Measurements from ENCODE around the gene ERC1.
"Not testable (repeated sequence)": the region's sequence is repeated elsewhere in the genome, so short reads cannot be mapped to it uniquely, and the experiment has no call there.

The ERC1 gene

DNA sequence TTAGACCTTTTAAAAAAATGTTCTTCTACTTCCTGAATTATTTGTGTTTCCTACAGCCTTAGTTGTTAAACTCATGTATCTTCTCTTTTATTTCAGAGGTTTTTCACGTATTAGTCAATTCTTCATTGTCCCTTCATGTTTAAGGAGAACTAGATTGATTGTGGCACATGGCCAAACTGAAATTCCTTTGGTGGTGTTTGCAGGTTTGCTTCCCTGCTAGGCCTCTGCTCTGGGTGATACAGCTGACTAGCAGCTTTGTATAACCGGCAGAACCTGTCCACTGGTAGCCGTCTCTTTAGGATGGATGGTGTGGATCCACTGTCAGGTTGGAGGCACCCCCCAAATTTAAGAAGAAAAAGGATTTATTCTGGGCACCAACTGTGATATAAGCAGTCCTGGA lies 341.3 kb downstream of the ERC1 start:
- FAIRE-seq: no peak

DNA sequence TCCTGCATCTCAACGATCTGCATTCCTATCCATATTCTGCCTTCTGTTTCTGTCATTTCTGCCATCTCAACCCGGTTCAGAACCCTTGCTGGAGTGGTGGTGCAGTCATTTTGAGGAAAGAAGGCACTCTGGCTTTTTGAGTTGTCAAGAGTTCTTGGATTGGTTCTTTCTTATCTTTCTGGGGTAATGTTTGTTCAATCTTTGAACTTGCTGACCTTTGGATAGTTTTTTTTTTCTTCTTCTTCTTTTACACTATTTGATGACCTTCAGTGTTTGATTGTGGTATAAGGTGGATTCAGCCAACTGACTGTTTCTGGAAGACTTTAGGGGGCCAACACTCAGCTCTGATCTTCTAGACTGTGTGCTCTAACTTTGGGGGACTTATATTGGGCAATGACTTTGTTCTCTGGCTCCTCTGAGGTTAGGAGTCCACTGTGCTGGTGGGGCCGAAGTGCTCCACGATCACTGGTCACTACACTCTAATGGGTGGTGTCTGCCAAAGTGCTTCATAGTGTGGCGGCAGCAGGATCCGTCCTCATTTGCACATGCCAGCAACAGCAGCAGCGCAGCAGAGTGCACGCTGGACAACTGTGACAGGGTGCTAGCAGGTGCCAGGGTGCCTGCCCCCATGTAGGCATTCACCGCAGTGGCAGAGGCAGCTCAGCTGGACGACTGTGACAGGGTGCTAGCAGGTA lies 347.6 kb downstream of the ERC1 start:
- FAIRE-seq: no peak

DNA sequence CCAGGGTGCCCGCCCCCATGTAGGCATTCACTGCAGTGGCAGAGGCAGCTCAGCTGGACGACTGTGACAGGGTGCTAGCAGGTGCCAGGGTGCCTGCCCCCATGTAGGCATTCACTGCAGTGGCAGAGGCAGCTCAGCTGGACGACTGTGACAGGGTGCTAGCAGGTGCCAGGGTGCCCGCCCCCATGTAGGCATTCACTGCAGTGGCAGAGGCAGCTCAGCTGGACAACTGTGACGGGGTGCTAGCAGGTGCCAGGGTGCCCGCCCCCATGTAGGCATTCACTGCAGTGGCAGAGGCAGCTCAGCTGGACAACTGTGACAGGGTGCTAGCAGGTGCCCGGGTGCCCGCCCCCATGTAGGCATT lies 348.1 kb downstream of the ERC1 start:
- not testable (repeated sequence) for FAIRE-seq

DNA sequence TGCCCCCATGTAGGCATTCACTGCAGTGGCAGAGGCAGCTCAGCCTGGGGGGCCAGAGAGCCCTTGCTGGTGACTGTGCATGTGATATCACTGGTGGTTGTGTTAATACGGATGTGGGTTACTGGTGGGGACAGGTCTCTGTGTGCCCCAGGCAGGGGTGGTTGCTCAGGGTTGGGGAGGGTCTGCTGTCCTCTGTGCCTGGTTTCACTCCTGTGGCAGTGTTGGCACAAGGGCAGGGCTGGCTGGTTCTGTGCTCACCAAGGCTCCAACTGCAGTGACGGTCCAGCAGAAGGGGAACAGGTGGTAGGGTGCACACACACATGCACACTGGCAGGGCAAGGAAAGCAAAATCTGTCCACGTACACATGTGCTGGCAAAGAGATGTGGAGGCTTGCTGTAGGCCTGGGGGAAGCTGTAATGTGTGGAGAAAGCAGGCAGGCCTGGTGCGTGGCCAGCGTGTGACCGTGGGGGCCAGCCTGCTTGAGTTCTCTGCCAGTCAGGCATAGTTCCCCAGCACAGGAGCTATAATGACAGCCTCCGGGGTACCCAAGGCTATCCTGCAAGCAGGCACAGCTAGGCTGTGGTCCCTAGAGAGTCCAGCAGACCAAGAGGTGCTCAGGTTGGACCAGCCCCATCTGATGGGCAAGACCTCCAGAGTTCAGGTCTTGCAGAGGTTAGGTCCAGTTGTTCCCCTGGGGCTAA lies 348.7 kb downstream of the ERC1 start:
- FAIRE-seq: no peak

DNA sequence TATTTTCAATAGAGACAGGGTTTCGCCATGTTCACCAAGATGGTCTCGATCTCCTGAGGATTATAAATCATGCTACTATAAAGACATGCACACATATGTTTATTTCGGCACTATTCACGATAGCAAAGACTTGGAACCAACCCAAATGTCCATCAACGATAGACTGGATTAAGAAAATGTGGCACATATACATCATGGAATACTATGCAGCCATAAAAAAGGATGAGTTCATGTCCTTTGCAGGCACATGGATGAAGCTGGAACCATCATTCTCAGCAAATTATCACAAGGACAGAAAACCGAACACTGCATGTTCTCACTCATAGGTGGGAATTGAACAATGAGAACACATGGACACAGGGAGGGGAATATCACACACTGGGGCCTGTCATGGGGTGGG lies 350.2 kb downstream of the ERC1 start:
- not testable (repeated sequence) for FAIRE-seq

DNA sequence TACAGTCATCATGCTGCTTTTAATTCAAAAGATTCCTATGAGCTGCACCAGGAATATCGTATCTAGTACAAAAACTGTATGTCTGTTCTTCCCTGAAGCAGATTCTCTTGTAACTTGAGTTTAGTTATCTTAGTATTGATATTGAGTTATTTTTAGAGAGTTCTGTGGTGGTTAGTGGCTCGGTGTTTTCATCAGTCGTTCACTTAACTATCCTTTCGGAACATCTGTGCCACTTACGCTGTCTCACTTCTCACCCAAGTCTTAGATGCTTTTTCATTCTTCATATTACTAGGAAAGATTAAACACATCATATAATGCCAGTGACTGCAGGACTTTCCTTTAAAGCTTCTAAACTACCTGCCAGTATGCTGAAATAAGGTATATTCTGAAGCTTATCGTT lies 352.4 kb downstream of the ERC1 start:
- no peak for FAIRE-seq

DNA sequence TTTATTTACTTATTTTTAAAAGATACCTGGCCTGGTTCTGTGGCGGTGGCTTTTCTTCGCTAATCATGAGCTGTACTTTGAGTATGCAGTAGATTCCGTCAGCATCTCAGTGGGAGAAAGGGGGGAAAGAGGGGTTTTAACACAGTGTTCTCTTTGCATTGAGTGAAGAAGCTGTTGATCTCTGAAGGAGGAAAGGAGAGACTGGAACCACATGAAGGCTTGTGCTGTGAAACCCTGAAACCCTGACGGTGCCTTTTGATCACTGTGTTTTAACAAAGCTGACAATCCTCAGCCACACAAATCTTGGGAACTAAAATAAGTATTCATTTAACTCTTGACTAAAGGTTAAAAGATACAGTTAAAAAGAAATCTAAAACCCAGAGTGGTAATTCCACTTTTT lies 353.2 kb downstream of the ERC1 start:
- FAIRE-seq: no peak

DNA sequence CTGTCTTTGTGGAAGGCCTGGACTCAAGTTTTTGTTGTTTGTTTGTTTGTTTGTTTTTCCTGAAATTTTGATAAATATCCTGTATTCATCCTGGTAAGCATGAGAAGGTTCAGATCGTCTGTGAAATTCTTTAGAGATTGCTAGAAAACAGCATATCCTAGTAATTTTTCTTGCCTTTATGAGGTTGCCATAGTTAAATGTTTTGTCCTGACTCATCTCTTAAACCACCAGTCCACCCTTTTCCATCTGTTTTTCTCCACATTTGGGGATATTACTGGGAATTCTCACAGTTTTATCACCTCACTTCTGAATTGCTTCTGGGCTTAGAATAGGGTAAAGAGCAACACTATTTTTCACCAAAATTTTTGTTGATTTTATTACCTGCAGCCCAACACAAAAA lies 355.1 kb downstream of the ERC1 start:
- FAIRE-seq: no peak

DNA sequence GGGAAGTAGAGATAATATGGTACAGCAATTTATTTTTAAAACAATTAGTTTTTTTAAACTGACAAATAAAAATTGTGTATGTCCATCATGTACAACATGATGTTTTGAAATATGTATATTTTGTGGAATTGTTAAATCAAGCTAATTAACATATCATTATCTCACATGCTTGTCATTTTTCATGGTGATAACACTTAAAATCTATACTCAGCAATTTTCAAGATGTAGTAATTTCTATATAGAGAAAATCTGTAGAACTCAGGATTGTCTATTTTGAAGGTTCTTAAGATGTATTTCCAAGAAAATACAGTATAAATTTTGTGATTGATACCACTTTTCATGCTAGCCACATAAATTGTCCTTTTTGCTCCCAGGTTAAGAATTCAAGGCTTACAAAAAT lies 356.3 kb downstream of the ERC1 start:
- FAIRE-seq: no peak

DNA sequence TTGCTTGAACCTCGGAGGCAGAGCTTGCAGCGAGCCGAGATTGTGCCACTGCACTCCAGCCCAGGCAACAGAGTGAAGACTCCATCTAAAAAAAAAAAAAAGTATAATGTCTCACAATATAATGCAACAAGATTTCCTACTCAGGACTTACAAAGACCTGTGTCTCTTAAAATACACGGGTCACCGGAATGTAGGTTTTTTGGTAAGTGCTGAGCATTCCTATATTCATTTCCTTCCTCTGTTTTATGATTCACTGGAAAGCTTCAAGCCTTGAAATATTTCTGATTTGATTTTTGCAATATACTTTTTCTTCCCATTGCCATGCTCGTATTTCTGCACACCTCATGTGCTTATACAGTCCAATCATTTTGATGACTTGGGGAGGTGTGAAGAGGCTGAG lies 357.6 kb downstream of the ERC1 start:
- FAIRE-seq: no peak

DNA sequence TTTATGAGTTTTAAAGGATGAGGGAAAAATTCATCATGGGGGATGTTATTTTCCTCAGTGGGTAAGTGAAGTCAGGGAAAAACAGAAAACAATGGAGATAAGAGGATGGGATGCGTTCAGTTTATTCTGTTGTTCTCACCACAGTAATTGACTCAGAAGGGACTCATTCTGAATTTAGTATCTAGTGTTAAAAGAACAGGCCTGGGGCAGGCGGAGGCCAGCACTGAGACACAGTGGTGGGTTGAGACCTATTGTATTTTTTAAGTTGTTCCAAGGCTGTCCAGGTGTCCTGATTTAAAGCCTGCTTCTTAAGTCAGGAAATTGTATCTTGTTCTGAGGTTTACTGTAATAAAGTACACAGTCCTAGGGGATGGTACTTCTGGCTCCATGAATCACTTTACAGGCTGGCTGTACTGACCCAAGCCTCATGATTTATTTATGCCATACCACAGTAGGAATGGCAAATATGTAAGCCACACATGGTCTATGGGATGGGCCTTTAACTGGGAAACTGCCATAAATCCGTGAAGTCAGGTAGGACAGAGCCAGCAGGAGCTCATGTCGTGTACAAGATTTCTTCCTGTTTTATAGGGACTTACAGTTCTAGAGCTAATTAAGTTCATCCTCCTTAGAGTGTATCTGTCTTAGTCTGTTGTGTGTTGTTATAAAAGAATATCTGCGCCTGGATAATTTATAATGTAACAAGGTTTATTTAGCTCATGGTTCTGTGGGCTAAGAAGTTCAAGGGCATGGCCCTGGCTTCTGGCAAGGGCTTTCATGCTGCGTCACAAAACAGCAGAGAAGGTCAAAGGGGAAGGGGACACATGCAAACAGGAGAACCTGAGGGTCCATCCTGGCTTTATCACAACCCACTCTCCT lies 359.3 kb downstream of the ERC1 start:
- no peak for FAIRE-seq

DNA sequence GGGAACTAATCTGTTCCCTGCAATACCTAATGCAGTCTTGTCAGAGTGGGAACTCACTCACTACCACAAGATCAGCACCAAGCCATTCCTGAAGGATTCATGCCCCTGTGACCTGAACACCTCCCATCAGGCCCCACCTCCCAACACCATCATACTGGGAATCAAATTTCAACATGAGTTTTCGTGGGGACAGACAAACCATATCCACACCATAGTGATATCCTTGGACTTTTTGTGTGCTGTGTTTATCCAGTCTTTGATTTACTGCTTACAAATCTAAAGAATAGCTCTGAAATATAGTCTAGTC lies 359.9 kb downstream of the ERC1 start:
- FAIRE-seq: no peak

DNA sequence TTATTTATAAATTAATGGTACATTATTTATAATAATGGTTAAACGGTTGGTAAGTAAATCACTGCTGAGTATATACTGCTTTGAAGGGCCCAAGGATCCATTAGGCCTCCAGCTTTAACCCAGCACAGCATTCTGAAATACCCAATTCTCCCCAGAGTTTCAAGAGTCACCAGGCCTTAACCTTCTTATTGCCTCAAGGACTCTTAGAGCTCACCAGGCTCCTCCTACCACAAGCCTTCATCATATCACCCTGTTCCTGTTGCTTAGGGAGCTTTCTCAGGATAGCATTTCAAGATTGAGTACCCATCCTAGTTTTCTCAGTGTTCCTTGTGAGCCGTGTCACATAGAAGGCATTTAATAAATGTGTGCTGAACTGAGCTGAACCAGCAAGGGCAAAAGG lies 360.9 kb downstream of the ERC1 start:
- no peak for FAIRE-seq

DNA sequence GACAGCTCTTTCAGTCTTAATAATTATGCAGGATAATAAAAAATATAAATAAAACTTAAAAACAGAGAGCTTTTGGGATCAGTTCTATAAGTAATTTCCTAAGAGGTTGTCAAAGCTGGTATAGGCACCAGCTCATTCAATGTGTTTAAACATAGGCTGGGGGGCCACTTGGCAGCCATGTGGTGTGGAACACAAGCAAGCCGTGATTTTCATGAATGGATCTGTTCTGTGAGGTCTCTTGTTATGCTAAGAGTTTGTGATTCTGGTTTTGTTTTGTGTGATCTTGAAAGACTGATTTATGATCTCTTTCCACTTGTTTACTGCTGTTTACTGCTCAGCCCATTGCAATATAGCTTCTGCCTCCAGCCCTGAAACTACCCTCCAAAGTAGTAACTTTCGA lies 362.4 kb downstream of the ERC1 start:
- no peak for FAIRE-seq

DNA sequence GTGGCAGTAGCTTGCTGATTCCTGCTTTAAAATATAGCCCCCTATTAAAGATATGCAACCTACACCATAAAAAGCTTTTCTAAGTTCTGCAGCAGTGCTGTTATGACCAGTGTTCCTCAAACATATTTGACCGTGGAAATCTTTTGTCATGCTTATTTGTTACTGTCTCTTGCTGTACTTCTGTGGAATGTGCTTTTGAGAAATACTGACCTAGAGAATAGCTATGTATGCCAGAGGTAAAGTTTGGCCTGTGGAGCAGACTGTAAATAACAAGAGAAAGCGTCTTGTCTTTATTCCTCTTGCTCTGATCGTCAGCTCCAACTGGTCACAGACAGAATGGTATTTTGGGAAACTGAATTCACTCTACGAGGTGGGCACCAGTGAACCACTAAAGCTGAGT lies 364.4 kb downstream of the ERC1 start:
- FAIRE-seq: no peak

DNA sequence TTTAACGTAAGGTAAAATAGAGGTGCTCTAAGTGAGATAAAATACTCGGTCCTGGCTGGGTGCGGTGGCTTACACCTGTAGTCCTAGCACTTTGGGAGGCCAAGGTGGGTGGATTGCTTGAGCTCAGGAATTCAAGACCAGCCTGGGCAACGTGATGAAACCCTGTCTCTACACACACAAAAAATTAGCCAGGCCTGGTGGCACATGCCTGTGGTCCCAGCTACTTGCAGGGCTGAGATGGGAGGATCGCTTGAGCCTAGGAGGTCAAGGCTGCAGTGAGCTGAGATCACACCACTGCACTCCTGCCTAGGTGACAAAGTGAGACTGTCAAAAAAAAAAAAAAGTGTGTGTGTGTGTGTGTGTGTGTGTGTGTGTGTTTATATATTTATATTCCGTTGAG lies 364.8 kb downstream of the ERC1 start:
- FAIRE-seq: not testable (repeated sequence)

DNA sequence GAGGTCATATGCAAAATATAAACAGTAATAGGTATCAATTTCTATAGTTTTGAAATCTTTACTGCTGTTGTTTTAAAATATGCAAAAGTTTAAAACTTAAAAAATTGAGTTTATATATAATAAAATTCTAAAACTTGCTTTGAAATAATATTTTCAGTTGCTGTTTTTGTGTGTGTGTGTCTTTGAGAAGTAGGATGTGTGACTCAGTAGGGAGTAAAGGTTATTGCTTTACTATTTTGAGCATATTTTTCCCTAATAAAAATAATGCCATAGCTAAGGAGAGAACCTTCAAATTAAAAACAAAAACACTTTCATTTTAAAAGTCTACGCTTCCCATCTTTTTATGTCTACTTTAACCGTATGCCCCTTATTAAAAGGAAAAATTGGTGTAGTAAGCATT lies 365.3 kb downstream of the ERC1 start:
- FAIRE-seq: no peak

DNA sequence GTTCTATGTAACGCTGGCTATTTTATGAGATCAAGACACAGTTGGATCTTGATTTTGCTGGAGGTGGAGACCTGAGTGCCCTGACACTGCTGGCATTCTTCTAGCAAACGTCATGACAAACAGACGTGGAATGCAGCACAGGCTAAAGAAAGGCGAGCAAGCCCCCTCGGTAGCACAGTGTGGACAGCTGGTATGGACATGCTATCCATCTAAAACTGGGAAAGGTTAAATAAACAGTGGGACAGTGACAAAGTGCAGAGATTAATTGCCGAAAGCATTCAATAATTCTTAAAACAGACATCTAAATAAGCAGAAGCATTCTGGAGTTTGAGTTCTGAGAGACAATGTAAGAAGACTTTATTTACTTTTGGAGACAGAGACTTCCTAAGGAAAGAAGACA lies 366.1 kb downstream of the ERC1 start:
- FAIRE-seq: no peak

DNA sequence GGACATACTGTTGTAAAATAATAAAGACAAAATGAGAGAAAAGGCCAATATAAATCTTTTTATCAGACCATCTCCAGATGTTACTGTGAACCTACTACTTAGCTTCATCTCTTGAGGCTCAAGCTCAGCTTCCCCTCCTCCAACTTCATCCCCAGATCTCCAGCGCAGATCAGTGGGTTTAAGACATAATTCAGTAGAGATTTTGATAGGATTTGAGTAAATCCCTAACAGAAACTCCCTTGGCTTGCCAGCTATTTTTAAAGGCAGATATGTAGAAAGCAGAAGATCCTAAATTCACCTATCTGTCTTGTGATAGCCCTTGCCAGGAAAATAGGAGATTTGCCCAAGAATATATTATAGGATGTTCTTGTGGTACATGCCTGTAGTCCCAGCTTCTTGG lies 366.7 kb downstream of the ERC1 start:
- FAIRE-seq: no peak

DNA sequence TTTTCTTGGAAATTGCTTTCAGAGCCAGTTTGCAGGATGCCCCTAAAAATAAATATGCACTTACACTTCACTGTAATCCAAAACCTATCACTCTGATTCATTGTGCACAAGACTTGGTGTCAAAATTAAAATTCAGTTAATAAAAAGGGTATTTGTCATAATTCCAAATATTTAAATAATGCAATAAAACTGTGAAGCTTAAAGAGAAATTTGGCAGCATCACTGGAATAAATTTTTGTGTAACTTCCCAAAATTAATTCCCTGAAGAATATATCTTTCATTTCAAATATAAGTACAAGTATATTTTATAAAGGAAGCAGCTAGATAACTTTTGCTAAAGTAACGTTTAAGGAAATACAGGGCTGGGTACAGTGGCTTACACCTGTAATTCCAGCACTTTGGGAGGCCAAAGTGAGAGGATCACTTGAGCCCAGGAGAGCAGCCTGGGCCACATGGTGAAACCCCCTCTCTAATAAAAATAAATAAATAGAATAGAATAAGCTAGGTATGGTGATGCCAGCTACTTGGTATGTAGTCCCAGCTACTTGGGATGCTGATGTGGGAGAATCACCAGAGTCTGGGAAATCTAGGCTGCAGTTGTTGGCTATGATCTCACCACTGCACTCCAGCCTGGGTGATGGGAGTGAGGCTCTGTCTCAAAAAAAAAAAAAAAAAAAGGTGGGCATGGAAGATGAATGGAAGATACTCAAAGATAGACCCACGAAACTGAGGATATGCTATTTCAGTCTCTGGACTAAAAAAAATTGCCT lies 369.6 kb downstream of the ERC1 start:
- FAIRE-seq: no peak

DNA sequence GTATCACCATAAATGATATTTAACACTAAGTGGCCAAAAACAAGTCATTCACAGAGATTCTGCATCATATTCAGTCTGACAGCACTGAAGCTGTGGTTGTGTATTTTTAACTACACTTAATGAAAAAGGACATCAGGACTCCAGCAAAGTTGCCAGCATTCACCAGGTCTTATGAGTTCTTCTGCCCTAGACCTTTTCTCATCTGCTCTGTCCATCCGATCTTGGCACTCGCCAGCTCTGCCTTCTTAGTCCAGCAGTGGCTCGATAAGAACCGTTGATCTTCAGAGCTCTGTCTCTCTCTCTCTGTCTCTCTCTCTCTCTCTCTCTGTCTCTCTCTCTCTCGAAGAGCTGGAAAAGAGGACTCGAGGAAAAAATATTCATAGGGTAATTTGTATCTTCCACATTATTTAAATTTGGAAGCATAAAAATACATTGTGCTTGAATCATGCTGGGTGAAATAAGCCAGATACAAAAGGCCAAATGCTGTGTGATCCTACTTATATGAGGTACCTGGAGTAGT lies 371.2 kb downstream of the ERC1 start:
- FAIRE-seq: no peak

DNA sequence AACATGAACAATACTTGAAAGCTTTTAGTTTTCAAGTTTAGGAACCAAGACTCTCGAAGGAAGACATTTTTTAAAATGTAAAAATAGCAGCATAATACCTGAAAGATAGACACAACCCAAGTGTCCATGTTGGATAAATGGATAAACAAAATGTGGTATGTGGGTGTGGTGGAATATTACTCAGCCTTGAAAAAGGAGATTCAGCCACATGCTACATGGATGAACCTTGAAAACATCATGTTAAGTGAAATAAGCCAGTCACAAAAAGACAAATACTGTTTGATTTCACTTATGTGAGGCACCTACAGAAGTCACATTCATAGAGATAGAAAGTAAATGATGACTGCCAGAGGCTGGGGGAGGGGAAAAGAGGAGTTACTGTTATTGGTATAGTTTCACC lies 374.7 kb downstream of the ERC1 start:
- FAIRE-seq: no peak
